ENCODE results near the gene APOA1. TPM values are rescaled to one million over a fixed set of nuclear protein-coding genes. Genes with fewer than 3 reads are reported as not detected.

Gene APOA1
- total RNA-seq, 1 donor from 2014 or later: 0.18 TPM

GRCh38 chr11:116791002-116791812 is 46.2 kb downstream of the APOA1 start:
- intact Hi-C loops (cut with micrococcal nuclease): loop anchor here (1.0 to 2.0 kb wide), 3 partner anchors 45 to 315 kb away; no protein-coding TSS in a partner anchor

GRCh38 chr11:116790167-116791001 is 47.0 kb downstream of the APOA1 start:
- intact Hi-C loops (cut with micrococcal nuclease): loop anchor here (1.0 to 2.0 kb wide), 3 partner anchors 46 to 316 kb away; no protein-coding TSS in a partner anchor

- intact Hi-C loops (cut with micrococcal nuclease): loop anchor here (1.0 to 10.0 kb wide), 4 partner anchors 16 to 443 kb away; partner anchors contain the start of genes PCSK7 and RNF214
Observed at GRCh38 chr11:116788975-116789374, 48.4 kb downstream of the APOA1 start.

GRCh38 chr11:116788534-116788933 is 48.9 kb downstream of the APOA1 start:
- intact Hi-C loops (cut with micrococcal nuclease): loop anchor here (1.0 to 10.0 kb wide), 4 partner anchors 15 to 444 kb away; partner anchors contain the start of genes PCSK7 and RNF214

- intact Hi-C loops (cut with micrococcal nuclease): loop anchor here (1.0 to 10.0 kb wide), 4 partner anchors 15 to 444 kb away; partner anchors contain the start of genes PCSK7 and RNF214
Observed at GRCh38 chr11:116787786-116788486, 49.5 kb downstream of the APOA1 start, which contains the start of gene ZPR1. TSS of gene ZPR1 (minus strand) at chr11:116788023. CDS start at chr11:116787990, 33 bp downstream.

GRCh38 chr11:116787436-116787785 is 50.0 kb downstream of the APOA1 start:
- intact Hi-C loops (cut with micrococcal nuclease): loop anchor here (5.0 to 10.0 kb wide), 2 partner anchors 237 to 445 kb away; partner anchors contain the start of genes PCSK7 and RNF214

- intact Hi-C loops (cut with micrococcal nuclease): loop anchor here (5.0 to 10.0 kb wide), 2 partner anchors 238 to 445 kb away; partner anchors contain the start of genes PCSK7 and RNF214
Observed at GRCh38 chr11:116786966-116787365, 50.5 kb downstream of the APOA1 start.

- intact Hi-C loops (cut with micrococcal nuclease): loop anchor here (5.0 to 10.0 kb wide), 2 partner anchors 238 to 446 kb away; partner anchors contain the start of genes PCSK7 and RNF214
Observed at GRCh38 chr11:116786326-116786725, 51.1 kb downstream of the APOA1 start.

Other genes starting within 250 kb of the APOA1 start
- gene BUD13, start 64.6 kb downstream of the APOA1 start, total RNA-seq: 34.8 and 34.9 TPM in 2 replicates
- gene ZPR1, start 49.6 kb downstream of the APOA1 start, total RNA-seq: 66.1 and 67.8 TPM in 2 replicates
- gene APOA5, start 45.7 kb downstream of the APOA1 start, total RNA-seq: not detected in 2 replicates
- gene APOA4, start 14.3 kb downstream of the APOA1 start, total RNA-seq: not detected in 2 replicates
- not detected in 2 replicates for gene APOC3, start 7.7 kb downstream of the APOA1 start, total RNA-seq

Data from T-helper 2 cell treated with Interferon-gamma antibody and Interleukin-4, amounts not matched to agents 100 ng/mL and 5 ng/mL, for 36 hours (primary cell).